Amniotic stem cell (primary cell): Measurements from ENCODE around the gene HOXA3.

Experiments used
- DNase-seq: peaks from one replicate; lab custom pipeline; 2025; lab: John Stamatoyannopoulos, UW

The HOXA3 gene

DNA sequence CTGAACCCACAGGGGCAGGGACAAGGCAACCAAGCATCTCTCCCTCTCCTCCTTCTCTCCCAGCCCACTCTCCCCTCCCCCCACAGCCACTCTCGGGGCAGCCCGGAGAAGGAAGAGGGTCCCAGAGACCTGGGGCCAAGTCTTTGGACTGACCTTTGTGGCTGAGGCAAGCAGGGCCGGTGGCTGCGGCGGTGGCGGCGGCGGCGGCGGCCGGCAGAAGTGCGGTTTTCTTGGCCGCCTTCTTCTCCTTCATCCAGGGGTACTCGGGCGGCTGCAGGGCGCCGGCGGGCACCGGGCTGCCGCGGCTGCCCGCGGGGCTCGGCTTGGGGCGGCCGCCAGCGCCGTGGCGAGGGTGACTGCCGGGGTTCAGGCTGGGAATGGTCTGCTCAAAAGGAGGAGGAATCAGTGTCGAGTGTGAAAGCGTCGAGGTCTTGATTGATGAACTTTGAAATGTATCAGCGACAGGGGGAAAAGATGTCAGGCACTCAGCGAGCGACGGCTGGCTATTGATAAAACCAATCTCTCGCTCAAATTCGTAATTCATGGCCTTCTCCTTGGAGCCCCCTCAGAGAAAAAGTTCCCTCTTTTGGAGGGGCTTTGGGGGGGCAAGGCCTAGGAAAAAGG, 50.3 kb downstream of the HOXA3 start:
- DNase-seq, result no peak

DNA sequence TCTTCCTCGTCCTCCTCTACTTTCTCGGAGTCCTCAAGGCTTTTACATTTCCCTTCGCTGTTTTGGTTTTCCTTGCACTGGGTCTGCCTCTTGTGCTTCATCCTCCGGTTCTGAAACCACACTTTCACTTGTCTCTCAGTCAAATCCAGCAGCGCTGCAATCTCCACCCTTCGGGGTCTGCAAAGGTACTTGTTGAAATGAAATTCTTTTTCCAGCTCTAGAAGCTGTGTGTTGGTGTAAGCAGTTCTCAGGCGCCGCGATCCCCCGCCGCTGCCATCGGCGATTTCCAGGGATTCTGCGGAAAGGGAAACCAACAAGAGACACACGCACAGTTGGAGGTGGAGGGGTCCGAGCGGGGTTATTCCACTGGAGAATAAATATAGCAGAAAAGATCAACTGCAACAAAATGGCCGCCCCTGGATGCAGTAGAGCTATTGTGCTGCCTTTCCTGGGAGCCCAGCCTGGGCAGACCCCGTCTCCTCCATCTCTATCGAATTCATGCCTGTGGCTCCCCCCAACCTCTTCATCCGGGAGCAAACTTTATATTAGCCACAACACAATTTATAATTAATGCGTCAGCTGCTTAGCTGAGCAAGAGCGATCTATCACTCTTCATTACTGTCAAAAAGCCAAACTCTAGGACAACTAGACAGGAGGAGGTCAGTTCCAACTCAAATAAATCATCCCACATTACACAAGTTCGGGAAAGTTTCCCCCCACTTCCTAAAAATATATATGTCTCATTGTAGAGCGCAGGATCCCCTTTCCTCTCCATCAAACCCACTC, 51.0 kb downstream of the HOXA3 start:
- DNase-seq, result no peak

DNA sequence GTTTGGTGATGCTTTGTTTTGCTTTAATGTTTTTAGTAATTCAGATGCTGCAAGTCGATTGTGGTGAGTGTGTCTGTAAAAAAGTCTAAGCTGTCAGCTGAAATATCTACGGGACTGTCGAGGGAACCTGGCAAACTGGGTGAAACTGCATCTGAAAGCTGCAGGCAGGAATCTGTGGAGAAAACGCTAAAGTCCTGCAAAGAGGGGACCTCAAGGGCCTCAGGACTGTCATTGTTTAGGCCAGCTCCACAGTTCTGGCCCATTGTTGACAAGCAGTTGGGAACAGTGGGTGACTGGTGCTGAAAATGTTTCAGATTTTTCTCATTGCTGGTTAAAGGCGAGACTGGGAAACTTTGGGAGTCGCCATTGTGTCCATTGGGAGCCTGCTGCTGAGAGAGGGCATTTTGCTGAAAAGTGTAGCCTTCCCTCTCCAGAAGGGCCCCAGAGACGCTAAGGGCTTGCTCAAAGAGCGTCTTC, 51.7 kb downstream of the HOXA3 start:
- no peak for DNase-seq

DNA sequence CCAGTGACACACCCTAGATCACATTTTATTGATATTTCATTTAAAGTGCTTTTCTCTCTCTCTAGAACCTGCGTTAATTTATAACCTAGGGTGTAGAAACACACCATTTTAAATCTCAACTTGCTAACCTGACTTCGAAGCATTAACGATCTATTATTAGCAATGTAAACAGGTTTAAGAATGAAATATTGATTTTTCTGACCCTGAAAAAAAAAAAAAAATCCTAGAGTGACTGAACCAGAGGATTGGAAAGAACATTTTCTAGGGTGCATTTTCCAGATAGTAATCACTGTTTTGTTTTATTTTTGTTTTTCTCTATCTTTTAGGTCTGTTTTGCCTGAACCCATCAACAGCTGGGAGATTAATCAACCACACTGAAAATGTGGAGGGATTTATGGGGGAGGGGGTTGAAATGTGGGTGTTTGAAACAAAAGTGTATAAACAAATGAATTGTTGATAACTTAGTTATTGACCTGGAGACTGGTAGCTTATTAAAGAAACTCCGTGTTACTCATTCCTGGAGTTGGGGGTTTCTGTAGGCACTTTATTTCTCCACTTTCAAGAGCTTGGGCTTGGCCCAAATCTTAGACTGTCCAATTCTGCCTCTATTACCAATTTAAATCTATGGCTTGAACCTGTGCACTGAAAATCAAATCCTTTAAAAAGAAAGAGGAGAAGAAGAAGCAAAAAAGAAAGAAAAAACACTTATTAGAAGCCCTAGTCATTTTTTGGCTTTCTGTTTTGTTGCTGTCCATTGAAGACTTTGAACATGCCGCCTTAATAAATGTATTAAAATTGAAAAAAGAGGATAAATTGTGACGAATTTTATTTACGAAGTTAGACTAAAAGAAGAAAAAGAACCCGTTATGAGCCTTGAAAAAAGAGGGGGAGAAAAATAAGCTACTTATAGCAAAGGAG, 52.7 kb downstream of the HOXA3 start:
- DNase-seq, result no peak

DNA sequence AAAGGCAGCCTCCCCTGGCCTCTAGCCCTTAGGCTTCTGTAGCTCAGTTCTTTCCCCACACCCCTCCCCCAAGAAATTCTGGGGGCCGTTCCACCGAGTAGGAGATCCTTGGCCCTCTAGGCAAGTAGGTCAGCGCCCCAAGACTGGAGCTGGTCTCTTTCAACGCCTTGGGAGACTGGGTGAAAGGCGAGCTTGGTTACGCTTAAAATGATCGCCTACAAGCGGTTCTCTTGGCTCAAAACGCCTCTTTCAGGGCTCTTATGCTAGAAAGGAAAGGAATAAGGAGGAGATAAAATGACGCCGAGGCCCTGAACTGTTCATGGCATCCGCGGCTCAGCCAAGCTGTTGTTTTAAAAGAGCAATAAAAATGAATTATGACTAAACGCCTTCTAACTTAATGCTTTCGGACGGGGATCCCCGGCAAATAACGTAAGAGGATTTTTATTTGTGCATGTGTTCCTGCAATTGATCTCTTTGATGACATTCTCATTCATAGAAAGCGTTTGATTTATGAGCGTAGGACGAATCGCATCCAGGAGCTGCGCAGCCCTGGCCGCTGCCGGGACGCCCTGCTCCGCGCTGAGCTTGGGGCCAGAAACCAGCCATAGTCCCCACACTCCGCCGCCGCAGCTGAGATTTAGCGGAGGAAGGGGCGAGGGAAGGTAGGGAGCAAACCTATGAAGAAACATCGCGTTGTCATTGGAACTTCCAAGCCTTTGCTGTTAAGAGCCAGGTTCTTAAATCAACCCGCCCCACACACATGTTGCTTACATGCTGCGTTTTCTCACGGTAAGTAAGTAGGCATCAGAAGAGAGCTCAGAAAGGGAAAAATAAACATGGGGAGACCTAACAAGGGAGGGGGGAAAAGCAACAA, 53.6 kb downstream of the HOXA3 start:
- no peak for DNase-seq

DNA sequence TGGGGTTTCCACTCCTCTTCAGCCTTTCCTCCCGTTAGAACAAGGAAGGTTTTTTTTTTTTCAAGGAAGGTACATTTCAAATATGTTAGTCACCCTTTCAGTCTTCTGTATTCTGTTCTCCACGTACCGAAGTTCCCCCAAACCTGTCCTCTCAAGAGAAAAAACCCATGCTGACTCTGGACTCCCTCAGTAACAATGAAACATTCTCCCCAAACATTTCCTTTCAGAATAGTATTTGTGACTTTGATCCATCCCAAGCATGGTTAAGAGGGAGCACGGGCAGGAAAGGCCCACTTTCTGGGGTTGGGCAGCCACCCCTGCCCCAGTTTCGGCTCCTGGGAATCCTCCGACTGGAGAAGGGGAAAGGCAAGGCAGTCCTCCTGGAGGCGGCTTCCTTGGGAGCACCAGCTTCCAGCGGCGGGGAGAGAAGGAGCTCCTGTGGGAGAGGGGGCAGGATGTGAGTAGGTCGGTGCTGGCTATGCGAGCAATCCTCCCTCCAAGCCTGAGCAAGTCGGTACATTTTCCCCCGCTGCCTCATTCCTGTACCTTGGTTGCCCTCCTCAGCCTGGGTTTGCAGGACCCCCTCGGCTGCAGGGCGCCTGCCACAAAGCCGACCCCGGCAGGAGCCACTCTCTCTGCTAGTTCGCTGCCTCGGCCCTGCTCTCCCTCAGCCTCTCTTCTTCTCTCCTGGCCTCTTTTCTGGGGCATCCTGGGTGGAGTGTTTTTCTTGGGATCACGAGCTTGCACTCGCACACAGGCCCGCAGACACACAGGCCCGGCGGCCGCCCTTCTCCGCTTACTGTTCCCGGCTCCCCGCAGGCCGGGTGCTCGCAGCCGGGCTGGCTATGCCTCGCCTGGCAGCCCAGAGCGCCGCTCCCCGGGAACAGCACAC, 54.5 kb downstream of the HOXA3 start:
- DNase-seq, result no peak

DNA sequence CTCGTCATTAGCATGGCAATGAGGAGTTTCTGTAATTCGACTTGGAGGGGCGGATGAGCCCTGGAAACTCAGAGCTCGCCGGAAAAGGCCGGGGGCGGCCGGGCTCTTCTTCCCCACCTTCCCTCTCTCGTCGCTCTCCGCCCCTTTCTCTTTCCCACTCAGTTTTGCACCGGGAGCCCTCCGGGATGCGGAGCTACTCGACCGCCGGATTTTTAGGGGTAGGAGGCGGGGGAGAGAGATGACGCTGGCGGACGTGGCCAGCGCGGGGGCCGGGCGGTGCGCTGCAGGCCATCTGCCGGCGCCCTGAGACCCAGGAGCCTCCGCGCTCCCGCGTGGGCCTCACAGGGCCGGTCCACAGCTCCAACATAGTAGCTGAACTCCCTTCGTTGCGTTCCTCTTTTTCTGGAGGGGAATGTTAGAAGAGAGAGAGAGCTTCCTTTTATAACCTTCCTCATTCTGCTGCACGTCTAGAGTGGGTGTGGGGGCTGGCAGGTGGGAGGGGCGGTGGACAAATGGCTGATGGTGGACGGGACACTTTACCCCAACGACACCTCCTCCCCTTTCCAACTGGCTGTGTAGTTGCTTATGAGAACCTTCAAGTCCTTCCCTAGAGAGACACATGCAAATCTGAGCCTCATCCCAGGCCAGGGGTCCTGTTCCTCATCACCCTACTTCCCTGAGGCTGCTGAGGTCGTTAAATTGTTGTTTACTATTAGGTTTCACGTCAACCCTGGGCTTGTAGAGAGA, 55.4 kb downstream of the HOXA3 start:
- DNase-seq, result no peak

DNA sequence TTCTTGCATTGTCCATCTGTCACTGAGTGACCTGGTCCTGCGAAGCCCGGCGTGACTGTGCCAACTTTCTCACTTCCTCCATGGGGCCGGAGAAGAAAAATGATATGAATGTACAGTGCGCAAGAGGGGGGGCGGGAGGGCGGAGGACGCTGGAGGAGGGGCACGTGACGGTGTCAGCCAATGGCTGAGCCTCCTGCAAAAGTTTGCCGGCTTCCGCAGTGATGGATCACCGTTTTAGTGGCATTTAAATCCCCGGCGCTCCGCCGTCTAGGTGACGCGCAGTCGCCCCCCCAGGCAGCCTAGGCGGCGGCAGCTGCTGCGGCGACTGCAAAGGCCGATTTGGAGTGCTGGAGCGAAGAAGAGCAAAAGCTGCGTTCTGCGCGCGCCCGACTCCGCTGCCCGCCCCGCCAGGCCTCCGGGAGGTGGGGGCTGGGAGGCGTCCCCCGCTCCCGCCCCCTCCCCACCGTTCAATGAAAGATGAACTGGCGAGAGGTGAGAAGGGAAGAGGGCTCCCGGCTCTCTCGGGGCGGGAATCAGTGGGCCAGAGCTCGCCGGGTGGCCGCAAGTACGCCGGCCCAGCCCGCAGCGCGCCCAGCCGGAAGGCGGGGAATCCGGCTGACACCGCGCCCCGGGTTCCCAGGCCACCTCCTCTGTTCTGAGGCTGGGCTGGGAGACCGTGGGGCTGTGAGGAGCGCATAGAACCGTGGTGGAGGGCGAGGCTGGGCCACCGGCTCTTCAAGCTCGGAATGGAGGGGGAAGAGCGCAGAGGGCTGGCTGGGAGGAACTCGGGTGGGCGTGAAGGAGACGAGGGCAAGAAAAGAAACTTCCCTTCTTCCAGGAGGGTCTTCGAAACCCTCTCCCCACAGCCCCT, 56.3 kb downstream of the HOXA3 start, which contains the start of gene HOXA1:
Gene HOXA1 (minus strand): TSS at position 104 of the 871 bp plus-strand sequence. CDS start 88 bp downstream, at position 16.
- no peak for DNase-seq

DNA sequence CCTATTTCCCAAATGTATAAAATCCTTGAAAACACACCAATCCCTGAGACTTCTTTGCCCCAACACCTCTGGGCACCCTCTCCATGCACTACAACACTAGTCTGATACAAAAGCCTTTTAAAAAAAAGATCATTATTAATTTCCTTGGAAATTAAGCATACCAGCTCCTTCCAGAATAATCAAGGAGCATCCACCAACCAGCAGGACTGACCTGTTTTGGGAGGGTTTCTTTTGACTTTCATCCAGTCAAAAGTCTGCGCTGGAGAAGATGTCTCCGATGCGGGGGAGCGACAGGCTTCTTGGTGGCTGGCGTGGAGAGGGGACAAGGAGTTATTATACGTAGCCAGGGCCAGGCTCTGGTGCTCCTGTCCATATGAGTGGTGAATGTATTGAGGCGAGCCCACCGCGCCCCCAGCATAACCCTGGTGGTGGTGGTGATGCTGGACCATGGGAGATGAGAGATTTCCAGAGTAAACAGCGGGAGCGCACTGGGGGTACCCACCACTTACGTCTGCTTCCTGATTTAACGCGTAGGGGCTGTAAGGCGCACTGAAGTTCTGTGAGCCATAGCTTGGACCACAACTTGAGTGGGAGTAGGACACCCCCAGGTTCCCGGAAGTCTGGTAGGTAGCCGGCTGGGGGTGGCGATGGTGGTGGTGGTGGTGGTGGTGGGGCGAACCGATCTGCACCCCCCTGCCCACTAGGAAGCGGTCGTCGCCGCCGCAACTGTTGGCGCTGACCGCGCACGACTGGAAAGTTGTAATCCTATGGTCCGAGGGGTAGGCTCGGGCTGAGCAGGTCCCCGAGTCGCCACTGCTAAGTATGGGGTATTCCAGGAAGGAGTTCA, 57.1 kb downstream of the HOXA3 start:
- DNase-seq, result no peak

DNA sequence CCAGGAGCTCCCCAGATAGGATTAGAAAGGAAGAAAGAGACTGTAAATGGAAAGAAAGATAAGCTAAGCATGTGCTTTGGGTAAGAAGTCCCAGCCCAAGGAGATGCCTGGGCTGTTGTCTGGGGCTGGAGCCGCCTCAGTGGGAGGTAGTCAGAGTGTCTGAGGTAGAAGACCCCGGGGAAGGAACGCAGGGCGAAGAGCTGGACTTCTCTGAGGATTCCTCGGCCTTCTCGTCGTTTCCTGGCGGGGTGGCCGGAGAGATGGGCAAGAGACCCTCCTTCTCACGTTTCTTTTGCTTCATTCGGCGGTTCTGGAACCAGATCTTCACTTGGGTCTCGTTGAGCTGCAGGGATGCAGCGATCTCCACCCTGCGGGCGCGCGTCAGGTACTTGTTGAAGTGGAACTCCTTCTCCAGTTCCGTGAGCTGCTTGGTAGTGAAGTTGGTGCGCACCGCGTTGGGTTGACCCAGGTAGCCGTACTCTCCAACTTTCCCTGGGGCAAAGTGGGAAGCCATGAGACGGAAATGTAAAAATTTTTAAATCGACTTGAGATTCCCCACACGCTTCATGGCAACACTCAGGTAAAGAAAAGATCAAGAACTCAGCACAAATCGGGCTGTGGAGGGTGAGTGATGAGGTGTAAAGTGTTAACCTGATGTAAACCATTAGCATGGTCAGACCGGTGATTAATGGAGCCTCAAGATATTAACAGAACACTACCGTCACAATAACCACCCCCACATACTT, 57.9 kb downstream of the HOXA3 start:
- no peak for DNase-seq

DNA sequence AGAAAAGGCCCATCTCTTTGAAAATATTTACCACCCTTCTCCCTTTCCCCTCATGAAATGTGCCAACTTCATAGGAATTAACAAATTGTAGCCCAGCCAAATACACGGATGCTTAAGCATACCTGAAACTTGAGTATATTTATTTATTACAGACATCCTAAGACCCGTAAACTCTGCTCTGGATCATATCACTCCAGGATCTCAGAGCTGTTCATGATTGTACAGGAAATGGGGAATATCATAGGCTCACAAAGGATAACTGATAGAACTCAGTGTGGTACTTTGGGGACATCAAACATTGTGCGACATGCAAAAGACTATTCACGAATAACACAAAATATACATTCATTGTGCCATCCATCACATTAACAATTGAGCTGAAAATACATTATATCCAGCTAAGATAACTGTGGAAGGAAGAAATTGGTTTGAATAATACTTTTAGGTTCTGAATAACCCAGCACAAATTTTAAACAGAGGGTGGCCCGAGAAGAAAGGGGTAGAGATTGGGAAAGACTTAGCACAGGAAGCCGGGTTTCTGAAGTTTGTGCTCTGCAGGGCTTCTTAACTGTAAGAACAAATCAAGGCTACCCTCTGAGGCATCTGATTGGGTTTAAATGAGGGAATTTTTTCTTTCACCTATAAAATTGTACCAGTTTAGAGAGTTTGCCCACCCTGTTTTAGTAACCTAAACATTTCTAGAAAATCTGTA, 59.0 kb downstream of the HOXA3 start:
- no peak for DNase-seq

DNA sequence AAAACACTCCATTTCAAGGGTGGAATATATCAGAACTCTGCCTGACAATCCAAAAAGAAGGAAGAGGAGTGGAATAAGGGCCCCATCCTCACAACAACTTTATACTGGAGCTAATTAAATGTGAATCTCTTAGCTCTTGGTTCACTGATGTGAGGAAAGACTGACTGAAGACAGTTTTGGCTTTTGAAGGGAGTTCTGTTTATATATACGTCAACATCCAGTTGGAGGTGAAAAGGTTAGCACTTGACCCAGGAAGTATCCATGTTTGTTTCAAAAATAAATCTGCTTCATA, 59.6 kb downstream of the HOXA3 start:
- no peak for DNase-seq

DNA sequence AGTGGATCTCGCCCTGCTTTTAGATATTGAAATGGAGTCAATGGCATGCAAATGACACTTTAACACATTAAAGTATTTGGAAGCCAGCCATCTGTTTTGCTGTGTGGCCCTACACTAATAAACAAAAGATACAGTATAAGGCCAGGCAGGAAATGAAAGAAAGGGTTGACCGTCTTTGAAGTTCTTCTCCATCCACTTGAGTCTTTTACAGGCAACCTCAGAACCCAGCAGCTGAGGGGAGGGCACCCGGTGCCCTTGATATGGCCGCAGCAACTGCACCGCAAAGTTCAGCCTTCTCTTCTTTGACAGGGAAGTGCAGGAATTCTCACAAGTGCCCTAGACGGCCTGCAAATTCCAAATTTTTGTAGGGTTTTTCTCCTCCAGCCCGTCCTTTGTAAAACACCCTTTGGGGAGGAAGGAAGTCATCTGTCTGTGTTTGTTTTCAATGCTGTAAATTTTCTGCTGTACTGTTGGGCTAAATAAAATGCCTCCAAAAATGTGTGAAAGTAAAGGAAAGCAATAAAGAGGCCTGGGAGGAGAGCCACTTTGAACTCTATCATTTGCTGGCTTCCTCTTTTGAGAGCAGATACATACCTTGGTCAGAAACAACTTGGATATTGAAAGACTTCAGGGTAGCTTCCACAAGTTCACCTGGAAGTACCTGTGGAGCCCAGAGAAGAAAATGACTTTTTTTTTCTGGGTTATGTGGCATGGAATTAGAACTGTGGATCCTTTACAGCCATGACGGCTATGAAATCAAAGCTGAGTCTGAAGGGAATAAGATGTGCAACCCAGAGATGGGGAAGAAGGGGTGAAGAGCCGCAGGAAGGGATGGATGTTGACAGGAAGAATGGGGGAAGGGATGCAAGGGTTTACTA, 60.2 kb downstream of the HOXA3 start:
- DNase-seq, result no peak

DNA sequence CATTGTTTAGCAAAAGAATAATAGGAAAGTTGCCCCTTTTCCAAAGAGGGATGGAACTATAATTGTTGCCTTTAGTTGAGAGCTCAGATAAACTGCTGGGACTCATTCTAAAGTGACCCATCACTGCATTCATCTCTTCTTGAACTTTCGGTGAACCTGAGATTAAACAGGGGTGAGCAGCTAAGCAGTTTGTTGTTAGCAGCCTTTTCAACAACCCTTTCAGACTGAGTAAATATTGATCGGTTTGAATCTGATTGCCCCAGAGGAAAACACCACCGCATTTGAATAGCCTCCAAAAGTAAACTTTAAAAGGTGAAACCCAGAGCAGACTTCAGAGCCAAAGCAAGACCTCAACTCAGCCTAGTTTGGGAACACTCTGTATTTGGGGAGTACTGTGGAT, 61.3 kb downstream of the HOXA3 start:
- DNase-seq, result no peak
